HepG2 (cell line): ENCODE measurements around the gene DCC.

Source experiments
- EZH2 ChIP-seq: conservative IDR thresholded peaks from 2 replicates; pipeline ENCODE4 v1.6.1; 2012; ENCODE audit warnings: mild to moderate bottlenecking, low read depth, low read length, moderate library complexity
- KDM1A ChIP-seq: IDR thresholded peaks from 2 replicates; pipeline ENCODE4 v1.6.1; 2016; ENCODE audit warnings: missing compliant biosample characterization
- MYNN ChIP-seq: sonication (generic); formaldehyde crosslinking; IDR thresholded peaks from 2 replicates; pipeline ENCODE4 v1.4.0; 2020; ENCODE audit warnings: mild to moderate bottlenecking, low read depth, missing genetic modification reagents
- POLR2A ChIP-seq, 2 experiments: IDR thresholded peaks; 2 replicates each; pipeline ENCODE4 v1.6.1; 2011; ENCODE audit warnings: low read depth in 2 of 2, low read length in 2 of 2, mild to moderate bottlenecking in 1 of 2, moderate library complexity in 1 of 2; ENCODE audit not compliant: insufficient read depth in 1 of 2
- RAD21 ChIP-seq: fragments of 450-650 bp; formaldehyde crosslinking; IDR thresholded peaks from 2 replicates; pipeline ENCODE4 v1.5.0; 2020; ENCODE audit warnings: mild to moderate bottlenecking
- TF ChIP-seq, protein P1 (sequence below): sonication (generic); formaldehyde crosslinking; IDR thresholded peaks from 2 replicates; pipeline ENCODE4 v1.5.0; 2020; ENCODE audit warnings: mild to moderate bottlenecking, missing genetic modification reagents, moderate library complexity

DNA sequence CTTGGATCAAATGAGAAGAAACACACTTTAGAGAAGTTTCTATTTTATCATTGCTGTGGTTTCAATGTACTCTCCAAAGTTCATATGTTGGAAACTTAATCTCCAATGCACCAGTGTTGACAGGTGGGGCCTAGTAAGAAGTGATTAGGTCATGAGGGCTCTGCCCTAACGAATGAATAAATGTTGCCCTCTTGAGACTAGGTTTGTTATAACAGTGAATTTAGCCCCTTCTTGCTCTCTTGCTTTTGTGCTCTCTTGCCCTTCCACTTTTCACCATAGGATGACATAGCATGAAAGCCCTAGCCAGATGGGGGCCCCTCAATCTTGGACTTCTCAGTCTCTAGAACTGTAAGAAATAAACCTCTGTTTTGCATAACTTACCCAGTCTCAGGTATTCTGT is 664.8 kb downstream of the DCC start:
- TF ChIP-seq RAD21 = no peak
- TF ChIP-seq MYNN (CRISPR knock-in tag) = no peak
- no peak for TF ChIP-seq EZH2
- TF ChIP-seq, protein P1, sequence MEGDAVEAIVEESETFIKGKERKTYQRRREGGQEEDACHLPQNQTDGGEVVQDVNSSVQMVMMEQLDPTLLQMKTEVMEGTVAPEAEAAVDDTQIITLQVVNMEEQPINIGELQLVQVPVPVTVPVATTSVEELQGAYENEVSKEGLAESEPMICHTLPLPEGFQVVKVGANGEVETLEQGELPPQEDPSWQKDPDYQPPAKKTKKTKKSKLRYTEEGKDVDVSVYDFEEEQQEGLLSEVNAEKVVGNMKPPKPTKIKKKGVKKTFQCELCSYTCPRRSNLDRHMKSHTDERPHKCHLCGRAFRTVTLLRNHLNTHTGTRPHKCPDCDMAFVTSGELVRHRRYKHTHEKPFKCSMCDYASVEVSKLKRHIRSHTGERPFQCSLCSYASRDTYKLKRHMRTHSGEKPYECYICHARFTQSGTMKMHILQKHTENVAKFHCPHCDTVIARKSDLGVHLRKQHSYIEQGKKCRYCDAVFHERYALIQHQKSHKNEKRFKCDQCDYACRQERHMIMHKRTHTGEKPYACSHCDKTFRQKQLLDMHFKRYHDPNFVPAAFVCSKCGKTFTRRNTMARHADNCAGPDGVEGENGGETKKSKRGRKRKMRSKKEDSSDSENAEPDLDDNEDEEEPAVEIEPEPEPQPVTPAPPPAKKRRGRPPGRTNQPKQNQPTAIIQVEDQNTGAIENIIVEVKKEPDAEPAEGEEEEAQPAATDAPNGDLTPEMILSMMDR = no peak
- no peak for TF ChIP-seq POLR2A (IDR thresholded peaks at IDR 0.05; ENCODE audit: insufficient read depth in 1 of 2, low read depth in 2 of 2, low read length in 2 of 2)
- no peak for TF ChIP-seq KDM1A (CRISPR knock-in tag)
